ENCODE data around the gene PTPRD.

Gene PTPRD

GRCh38 chr9:9792144-9792857 is 820.5 kb downstream of the PTPRD start:
- H3K4me3 ChIP-seq (ENCODE audit: low read length): no peak overlapping the region
- no peak for DNase-seq (ENCODE audit: low read depth)
- TF ChIP-seq CTCF (IDR thresholded peaks at IDR 0.05; ENCODE audit: insufficient read depth, low read depth, low read length, missing control alignments): no peak

- no peak overlapping the region for H3K4me3 ChIP-seq (ENCODE audit: low read length)
- peak; percentile 12 for DNase-seq (ENCODE audit: low read depth)
- TF ChIP-seq CTCF (IDR thresholded peaks at IDR 0.05; ENCODE audit: insufficient read depth, low read depth, low read length, missing control alignments): peak; percentile 17
These were observed 821.2 kb downstream of the PTPRD start for GRCh38 chr9:9791611-9792010.

- DNase-seq (ENCODE audit: low read depth): peak; percentile 39
- TF ChIP-seq CTCF (IDR thresholded peaks at IDR 0.05; ENCODE audit: insufficient read depth, low read depth, low read length, missing control alignments): peak; percentile 77
- no peak overlapping the region for H3K4me3 ChIP-seq (ENCODE audit: low read length)
These were observed 822.5 kb downstream of the PTPRD start for GRCh38 chr9:9790216-9790872.

DNA sequence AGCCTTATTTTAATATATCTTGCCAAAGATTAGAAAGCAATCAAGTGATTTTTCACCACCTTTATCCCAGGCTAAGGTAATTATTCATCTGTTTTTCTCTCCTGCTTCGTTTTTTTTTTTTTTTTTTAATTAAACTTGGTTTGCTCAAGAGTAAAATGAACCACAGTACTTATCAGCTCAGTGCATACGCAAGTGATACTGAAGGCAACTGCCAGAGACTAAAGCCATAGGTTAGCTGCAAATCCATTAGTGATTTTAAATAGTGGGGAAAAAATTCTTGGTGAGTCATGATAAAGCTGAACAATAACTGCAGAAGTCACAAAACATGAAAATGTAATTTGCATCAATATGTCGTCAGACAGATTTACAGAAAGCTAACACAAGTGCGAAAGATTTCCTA is 829.1 kb downstream of the PTPRD start:
- no peak for DNase-seq (ENCODE audit: low read depth)
- no peak for TF ChIP-seq CTCF (IDR thresholded peaks at IDR 0.05; ENCODE audit: insufficient read depth, low read depth, low read length, missing control alignments)
- H3K4me3 ChIP-seq (ENCODE audit: low read length): no peak overlapping the region

GRCh38 chr9:9783211-9783610 is 829.6 kb downstream of the PTPRD start:
- DNase-seq (ENCODE audit: low read depth): no peak
- H3K4me3 ChIP-seq (ENCODE audit: low read length): no peak overlapping the region
- no peak for TF ChIP-seq CTCF (IDR thresholded peaks at IDR 0.05; ENCODE audit: insufficient read depth, low read depth, low read length, missing control alignments)

GRCh38 chr9:9778293-9778692 is 834.5 kb downstream of the PTPRD start:
- H3K4me3 ChIP-seq (ENCODE audit: low read length): no peak overlapping the region
- no peak for DNase-seq (ENCODE audit: low read depth)
- no peak for TF ChIP-seq CTCF (IDR thresholded peaks at IDR 0.05; ENCODE audit: insufficient read depth, low read depth, low read length, missing control alignments)

Data from epithelial cell of esophagus (primary cell).